ENCODE measurements around the gene SFRP2.

Gene SFRP2

DNA sequence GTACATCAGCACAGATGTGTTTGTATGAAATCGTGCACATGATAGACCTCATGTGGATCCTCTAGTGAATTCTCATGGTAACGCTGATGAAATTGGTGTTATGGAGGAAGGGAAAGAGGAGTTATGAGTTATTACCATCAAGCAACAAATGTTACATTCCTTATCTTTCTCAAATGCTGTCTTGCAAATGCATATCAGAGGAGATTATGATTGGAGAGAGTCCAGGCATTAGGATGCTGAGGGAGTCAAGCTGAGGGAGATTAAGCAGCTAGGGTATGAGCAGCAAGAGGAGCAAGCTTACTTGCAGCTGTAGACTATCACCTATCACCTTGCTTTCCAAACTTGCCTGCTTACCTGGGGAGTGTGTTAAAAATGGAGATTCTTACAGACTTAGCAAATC lies 36.8 kb upstream of the SFRP2 start:
- DNase-seq (ENCODE audit: extremely low read depth, low read depth), result no peak

DNA sequence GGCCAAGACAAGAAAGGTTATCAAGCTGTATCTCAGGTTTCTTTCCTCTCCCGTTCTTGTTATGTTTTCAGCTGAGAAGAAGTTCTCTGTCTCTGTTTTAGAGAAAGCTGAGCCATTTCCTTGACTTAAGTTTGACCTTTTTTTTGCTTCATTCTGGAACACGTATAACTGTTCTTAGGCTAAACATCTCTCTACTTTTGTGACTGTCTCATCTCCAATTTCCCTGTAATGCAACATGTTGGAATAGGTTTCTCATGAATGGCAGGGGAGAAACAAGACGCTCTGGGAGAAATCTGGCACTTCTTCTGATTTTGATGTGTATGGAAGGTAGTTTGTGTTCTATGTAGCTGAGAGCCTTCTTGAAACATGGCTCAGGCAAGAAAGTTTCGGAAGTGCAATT lies 36.2 kb upstream of the SFRP2 start:
- no peak for DNase-seq (ENCODE audit: extremely low read depth, low read depth)
- H3K4me3 ChIP-seq (replicated peaks; ENCODE audit: low read depth, low read length), result no peak overlapping the region
- TF ChIP-seq, protein P1, sequence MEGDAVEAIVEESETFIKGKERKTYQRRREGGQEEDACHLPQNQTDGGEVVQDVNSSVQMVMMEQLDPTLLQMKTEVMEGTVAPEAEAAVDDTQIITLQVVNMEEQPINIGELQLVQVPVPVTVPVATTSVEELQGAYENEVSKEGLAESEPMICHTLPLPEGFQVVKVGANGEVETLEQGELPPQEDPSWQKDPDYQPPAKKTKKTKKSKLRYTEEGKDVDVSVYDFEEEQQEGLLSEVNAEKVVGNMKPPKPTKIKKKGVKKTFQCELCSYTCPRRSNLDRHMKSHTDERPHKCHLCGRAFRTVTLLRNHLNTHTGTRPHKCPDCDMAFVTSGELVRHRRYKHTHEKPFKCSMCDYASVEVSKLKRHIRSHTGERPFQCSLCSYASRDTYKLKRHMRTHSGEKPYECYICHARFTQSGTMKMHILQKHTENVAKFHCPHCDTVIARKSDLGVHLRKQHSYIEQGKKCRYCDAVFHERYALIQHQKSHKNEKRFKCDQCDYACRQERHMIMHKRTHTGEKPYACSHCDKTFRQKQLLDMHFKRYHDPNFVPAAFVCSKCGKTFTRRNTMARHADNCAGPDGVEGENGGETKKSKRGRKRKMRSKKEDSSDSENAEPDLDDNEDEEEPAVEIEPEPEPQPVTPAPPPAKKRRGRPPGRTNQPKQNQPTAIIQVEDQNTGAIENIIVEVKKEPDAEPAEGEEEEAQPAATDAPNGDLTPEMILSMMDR (IDR thresholded peaks at IDR 0.05; ENCODE audit: low read depth, low read length, missing control alignments), result no peak

More for the DNA sequence above, 36.8 kb upstream of the SFRP2 start:
- H3K4me3 ChIP-seq (replicated peaks; ENCODE audit: low read depth, low read length), result no peak overlapping the region
- TF ChIP-seq, protein P1 (IDR thresholded peaks at IDR 0.05; ENCODE audit: low read depth, low read length, missing control alignments), result no peak

DNA sequence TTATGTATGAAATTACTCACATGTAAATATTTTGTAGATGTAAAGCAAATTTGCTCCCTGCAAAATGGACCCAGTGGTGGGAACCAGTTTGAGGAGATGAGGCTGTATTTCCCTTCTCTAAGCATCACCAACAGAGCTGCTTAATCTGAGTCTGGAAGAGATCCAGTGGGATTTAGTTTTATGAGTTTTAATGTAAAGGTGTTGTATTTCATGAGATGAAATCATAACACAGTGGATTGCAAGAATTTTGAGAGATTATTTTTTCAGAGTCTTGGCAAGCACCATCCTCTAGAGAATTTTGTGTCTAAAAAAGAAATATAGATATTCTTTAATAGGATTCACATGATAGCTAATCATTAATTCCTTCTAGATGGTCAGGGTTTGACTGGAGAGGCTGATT lies 35.6 kb upstream of the SFRP2 start:
- DNase-seq (ENCODE audit: extremely low read depth, low read depth), result no peak
- no peak overlapping the region for H3K4me3 ChIP-seq (replicated peaks; ENCODE audit: low read depth, low read length)
- TF ChIP-seq, protein P1 (IDR thresholded peaks at IDR 0.05; ENCODE audit: low read depth, low read length, missing control alignments), result no peak

DNA sequence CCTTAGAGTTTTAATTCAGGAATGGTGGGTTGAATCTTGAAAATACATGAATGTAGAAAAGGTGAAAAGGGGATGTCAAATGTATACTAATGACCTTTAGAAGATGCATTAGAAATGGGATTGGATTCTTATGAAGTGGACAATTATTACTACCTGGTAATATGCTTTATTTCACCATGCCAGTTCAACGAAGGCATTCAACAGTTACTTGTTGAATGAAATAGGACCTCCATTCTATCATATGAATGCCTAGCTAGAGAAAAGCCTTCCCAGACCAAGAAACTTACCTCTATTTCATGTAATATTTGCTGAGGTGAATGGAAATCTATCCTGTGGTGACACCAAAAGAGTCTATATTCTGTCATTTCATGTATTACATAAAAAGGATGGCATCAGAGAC lies 34.6 kb upstream of the SFRP2 start:
- DNase-seq (ENCODE audit: extremely low read depth, low read depth), result no peak
- TF ChIP-seq, protein P1 (IDR thresholded peaks at IDR 0.05; ENCODE audit: low read depth, low read length, missing control alignments), result no peak

DNA sequence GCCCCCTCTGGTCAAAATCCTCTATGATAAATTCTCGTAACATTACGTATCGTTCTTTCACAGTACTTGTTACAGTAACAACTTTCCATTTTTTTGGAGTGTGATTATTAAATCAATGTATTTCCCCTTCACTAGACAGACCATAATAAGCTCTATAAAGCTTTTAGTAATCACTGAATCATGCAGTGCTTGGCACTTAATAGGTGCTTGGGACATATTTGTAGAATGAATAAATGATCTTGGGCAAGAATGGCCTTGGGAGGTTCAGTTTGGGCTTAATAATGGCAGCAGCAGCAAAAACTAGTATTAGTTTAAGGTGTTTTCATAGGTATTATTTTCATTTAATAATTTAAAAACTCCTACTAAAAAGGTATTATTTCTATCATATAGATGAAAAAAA lies 33.4 kb upstream of the SFRP2 start:
- no peak overlapping the region for H3K4me3 ChIP-seq (replicated peaks; ENCODE audit: low read depth, low read length)
- no peak for DNase-seq (ENCODE audit: extremely low read depth, low read depth)
- TF ChIP-seq, protein P1 (IDR thresholded peaks at IDR 0.05; ENCODE audit: low read depth, low read length, missing control alignments), result no peak

More for the DNA sequence above, 34.6 kb upstream of the SFRP2 start:
- no peak overlapping the region for H3K4me3 ChIP-seq (replicated peaks; ENCODE audit: low read depth, low read length)

DNA sequence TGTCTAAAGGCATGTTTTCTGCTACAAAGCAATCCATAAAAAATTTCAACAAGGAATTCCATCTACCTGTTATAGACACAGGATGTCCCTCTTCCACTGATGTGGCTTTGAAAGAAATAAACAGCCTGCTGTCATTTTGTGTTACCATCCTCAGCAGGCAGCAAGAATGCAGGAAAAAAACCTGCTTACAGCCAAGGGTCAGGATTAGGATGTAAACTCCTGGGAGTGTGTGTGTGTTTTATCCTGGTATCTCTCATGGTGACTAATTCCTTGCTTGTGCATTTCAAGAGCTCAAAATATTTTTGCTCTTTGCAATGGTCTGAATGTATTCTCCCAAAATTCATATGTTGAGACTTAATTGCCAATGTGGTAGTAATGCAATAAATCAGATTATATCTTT lies 28.6 kb upstream of the SFRP2 start:
- no peak for DNase-seq (ENCODE audit: extremely low read depth, low read depth)
- TF ChIP-seq, protein P1 (IDR thresholded peaks at IDR 0.05; ENCODE audit: low read depth, low read length, missing control alignments), result no peak

DNA sequence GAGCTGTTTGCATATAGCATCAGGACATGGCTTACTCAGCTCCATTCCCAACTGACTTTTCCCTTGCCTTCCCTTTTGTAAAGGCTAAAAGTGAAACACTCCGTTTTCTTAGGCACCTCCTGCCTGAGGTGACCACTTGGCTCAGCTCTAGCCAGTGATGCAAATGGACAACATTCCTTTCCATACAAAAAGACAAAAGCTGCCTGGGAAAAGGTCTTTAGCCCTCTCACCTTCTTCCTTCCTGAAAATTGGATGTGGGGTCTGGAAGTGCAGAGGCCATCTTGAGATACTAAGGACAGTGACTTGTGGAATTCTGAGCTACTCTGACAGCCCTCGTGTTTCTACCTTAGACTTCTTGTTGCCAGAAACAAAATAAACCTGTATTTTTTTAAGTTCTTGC lies 27.7 kb upstream of the SFRP2 start:
- no peak overlapping the region for H3K4me3 ChIP-seq (replicated peaks; ENCODE audit: low read depth, low read length)
- TF ChIP-seq, protein P1 (IDR thresholded peaks at IDR 0.05; ENCODE audit: low read depth, low read length, missing control alignments), result no peak
- DNase-seq (ENCODE audit: extremely low read depth, low read depth), result no peak

More for the DNA sequence above, 28.6 kb upstream of the SFRP2 start:
- H3K4me3 ChIP-seq (replicated peaks; ENCODE audit: low read depth, low read length), result no peak overlapping the region

All from HFF-Myc (cell line).